ENCODE data around the gene TMEM132E.

The TMEM132E gene

GRCh38 chr17:34542700-34543336, 36.6 kb upstream of the TMEM132E start:
- H3F3A ChIP-seq (ENCODE audit: insufficient read depth) = no peaks in the 10 kb centered on the region
- no peaks in the 10 kb centered on the region for H3K9me3 ChIP-seq (ENCODE audit: insufficient read depth, low read length)
- no peaks in the 10 kb centered on the region for H3K9me2 ChIP-seq (replicated peaks; ENCODE audit: insufficient read depth, low read length)
- TF ChIP-seq CTCF (IDR thresholded peaks at IDR 0.05; ENCODE audit: insufficient read depth, low read length, poor library complexity, severe bottlenecking) (peak; percentile 95), EZH2phosphoT487 (conservative IDR thresholded peaks at IDR 0.05; ENCODE audit: low read length) (no peak)
- no peak overlapping the region for H3K27ac ChIP-seq (ENCODE audit: low read depth, low read length)
- H3K4me3 ChIP-seq (ENCODE audit: insufficient read depth, low read length, poor library complexity, severe bottlenecking) = no peak overlapping the region
- H3K9ac ChIP-seq (ENCODE audit: low read length) = no peak overlapping the region
- H4K20me1 ChIP-seq (ENCODE audit: low read depth, low read length) = no peaks in the 10 kb centered on the region
- H3K36me3 ChIP-seq (ENCODE audit: low read length) = no peaks in the 10 kb centered on the region
- H3K27me3 ChIP-seq (ENCODE audit: low read length) = no peaks in the 10 kb centered on the region
- no peak overlapping the region for H3K4me2 ChIP-seq (ENCODE audit: low read depth, low read length, poor library complexity, severe bottlenecking)
- no peaks in the 10 kb centered on the region for H3K79me2 ChIP-seq (ENCODE audit: insufficient read depth, low read length)
- no peak overlapping the region for H2AFZ ChIP-seq (ENCODE audit: low read depth, low read length, severe bottlenecking)

GRCh38 chr17:34547453-34548063, 31.8 kb upstream of the TMEM132E start:
- Histone ChIP-seq H3K79me2 (ENCODE audit: insufficient read depth, low read length) (no peaks in the 10 kb centered on the region), H3K9ac (ENCODE audit: low read length) (no peak overlapping the region), H4K20me1 (ENCODE audit: low read depth, low read length) (no peaks in the 10 kb centered on the region), H3K27me3 (ENCODE audit: low read length) (no peaks in the 10 kb centered on the region), H2AFZ (ENCODE audit: low read depth, low read length, severe bottlenecking) (no peak overlapping the region), H3K9me2 (replicated peaks; ENCODE audit: insufficient read depth, low read length) (no peaks in the 10 kb centered on the region), H3K36me3 (ENCODE audit: low read length) (no peaks in the 10 kb centered on the region), H3F3A (ENCODE audit: insufficient read depth) (no peaks in the 10 kb centered on the region), H3K9me3 (ENCODE audit: insufficient read depth, low read length) (no peaks in the 10 kb centered on the region), H3K4me3 (ENCODE audit: insufficient read depth, low read length, poor library complexity, severe bottlenecking) (no peak overlapping the region), H3K4me2 (ENCODE audit: low read depth, low read length, poor library complexity, severe bottlenecking) (no peak overlapping the region), H3K27ac (ENCODE audit: low read depth, low read length) (no peak overlapping the region)
- TF ChIP-seq EZH2phosphoT487 (conservative IDR thresholded peaks at IDR 0.05; ENCODE audit: low read length) = no peak
- no peak for TF ChIP-seq CTCF (IDR thresholded peaks at IDR 0.05; ENCODE audit: insufficient read depth, low read length, poor library complexity, severe bottlenecking)

- Histone ChIP-seq H3K4me2 (ENCODE audit: low read depth, low read length, poor library complexity, severe bottlenecking) (no peak overlapping the region), H3K4me3 (ENCODE audit: insufficient read depth, low read length, poor library complexity, severe bottlenecking) (no peak overlapping the region), H3K36me3 (ENCODE audit: low read length) (no peaks in the 10 kb centered on the region), H3K79me2 (ENCODE audit: insufficient read depth, low read length) (no peaks in the 10 kb centered on the region), H3K27me3 (ENCODE audit: low read length) (no peaks in the 10 kb centered on the region), H3K9me2 (replicated peaks; ENCODE audit: insufficient read depth, low read length) (no peaks in the 10 kb centered on the region), H2AFZ (ENCODE audit: low read depth, low read length, severe bottlenecking) (no peak overlapping the region), H4K20me1 (ENCODE audit: low read depth, low read length) (no peaks in the 10 kb centered on the region), H3K9ac (ENCODE audit: low read length) (no peak overlapping the region), H3F3A (ENCODE audit: insufficient read depth) (no peaks in the 10 kb centered on the region), H3K9me3 (ENCODE audit: insufficient read depth, low read length) (no peaks in the 10 kb centered on the region), H3K27ac (ENCODE audit: low read depth, low read length) (no peak overlapping the region)
- no peak for TF ChIP-seq CTCF (IDR thresholded peaks at IDR 0.05; ENCODE audit: insufficient read depth, low read length, poor library complexity, severe bottlenecking)
- TF ChIP-seq EZH2phosphoT487 (conservative IDR thresholded peaks at IDR 0.05; ENCODE audit: low read length) = no peak
Observed at GRCh38 chr17:34549966-34550365, 29.4 kb upstream of the TMEM132E start.
